Kidney (tissue), 14 donors: Measurements from ENCODE around the gene SEC22A. TPM values are rescaled to one million over a fixed set of nuclear protein-coding genes. Genes with fewer than 3 reads are reported as not detected.

Experiments used
- DNase-seq, 5 donors: peaks; one replicate each; pipeline ENCODE4 v3.0.0-alpha.2; 2013 to 2020
- FAIRE-seq: peaks from 2 replicates; lab custom pipeline; 2012; peaks lifted over from hg19 to GRCh38; lab: Jason Lieb, UNC
- H3K27ac ChIP-seq, 2 donors: one replicate each; pipeline ENCODE4 v1.7.0; 2013; ENCODE audit warnings: low read depth in 2 of 2, low read length in 2 of 2, inconsistent platforms in 1 of 2
- H3K27me3 ChIP-seq: one replicate; pipeline ENCODE4 v1.7.1; 2013; ENCODE audit warnings: low read length, inconsistent platforms; ENCODE audit not compliant: control insufficient read depth, insufficient read depth
- H3K36me3 ChIP-seq, 3 donors: one replicate each; pipeline versions ENCODE4 v1.7.0 to v1.7.1; 2013; ENCODE audit warnings: low read length in 3 of 3, control low read depth in 1 of 3, inconsistent platforms in 1 of 3; ENCODE audit not compliant: insufficient read depth in 3 of 3, control insufficient read depth in 2 of 3
- H3K4me1 ChIP-seq, 3 donors: one replicate each; pipeline versions ENCODE4 v1.7.0 to v1.7.1; 2013; ENCODE audit warnings: low read length in 3 of 3, inconsistent platforms in 1 of 3, low read depth in 1 of 3; ENCODE audit not compliant: control insufficient read depth in 2 of 3, insufficient read depth in 2 of 3
- H3K4me3 ChIP-seq, 3 donors: one replicate each; pipeline versions ENCODE4 v1.7.0 to v1.8.1; 2013; ENCODE audit warnings: low read length in 3 of 3, control low read depth in 1 of 3, inconsistent platforms in 1 of 3
- H3K9ac ChIP-seq, 3 donors: one replicate each; pipeline versions ENCODE4 v1.7.0 to v1.7.1; 2013; ENCODE audit warnings: low read length in 3 of 3, control low read depth in 1 of 3, inconsistent platforms in 1 of 3
- H3K9me3 ChIP-seq, 3 donors: one replicate each; pipeline versions ENCODE4 v1.7.0 to v1.7.1; 2013; ENCODE audit warnings: low read length in 3 of 3, control low read depth in 1 of 3, inconsistent platforms in 1 of 3; ENCODE audit not compliant: control insufficient read depth in 2 of 3, insufficient read depth in 1 of 3
- CTCF ChIP-seq: IDR thresholded peaks from 3 replicates; pipeline ENCODE4 v1.5.1; 2012; ENCODE audit warnings: mild to moderate bottlenecking, moderate library complexity, borderline replicate concordance; ENCODE audit not compliant: insufficient read depth; ENCODE audit errors: extremely low read depth
- intact Hi-C: fragments of 100-400 bp; cut with DNase I; formaldehyde crosslinking; loops from one replicate; pipeline ENCODE4 v1.11.1; 2022
- polyA plus RNA-seq: library from polyadenylated mRNA; stranded (reverse); fragments of 350-450 nt; fragmentation: Illumina TruSeq; extraction: RNeasy Lipid Tissue Mini Kit (QIAGEN cat#74804); gene quantifications from one replicate; pipeline ENCODE4 v1.2.3, GENCODE V29; 2014; ENCODE audit warnings: low read depth, low replicate concordance; ENCODE audit not compliant: insufficient read depth
- total RNA-seq: library from RNA; stranded (reverse); fragmentation: NEBNext Ultra II Directional; extraction: Animal tissue kit (Norgen Biotek cat#: 25700); gene quantifications from one replicate; pipeline ENCODE4 v1.2.1, GENCODE V29; 2021
- donor health status: control.
- donor health status: control.
- donor health status: control.
- donor health status: control.
- donor health status: control.
- donor health status: DM: yes; HTN: yes; CAD: no.
- donor health status: Normal renal cell carcinoma (clear cell type).

The SEC22A gene
- total and polyA plus RNA-seq, 2 donors from 2014 or later: 14.8 to 18.6 TPM

DNA sequence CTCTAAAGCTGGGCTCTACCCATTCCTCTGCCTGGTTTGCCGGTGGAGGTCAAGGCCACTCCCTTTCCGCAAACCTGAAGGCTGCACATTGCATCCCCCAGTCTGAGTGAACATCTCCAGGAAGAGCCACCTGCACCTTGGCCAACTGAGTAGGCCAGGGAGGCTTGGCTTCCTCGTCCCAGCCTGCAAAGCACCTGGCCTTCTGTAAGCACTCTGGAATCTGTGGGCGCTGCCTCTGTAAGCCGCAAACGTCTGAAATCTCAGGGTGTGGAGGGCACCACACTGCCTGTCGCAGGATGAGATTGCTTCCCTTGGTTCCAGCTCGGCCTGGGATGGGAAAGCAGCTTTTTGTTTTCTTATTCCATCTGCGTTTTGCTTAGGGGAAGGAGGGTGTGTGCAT is 81.3 kb downstream of the SEC22A start:
- H3K27me3 ChIP-seq: no peaks in the 10 kb centered on the region
- peaks cover 0 to 2% (median 0%) of the 10 kb centered on the region in 3 donors for H3K36me3 ChIP-seq
- no peaks in the 10 kb centered on the region for H3K4me1 ChIP-seq
- H3K4me3 ChIP-seq: no peak overlapping the region
- peak in 2 of 5 donors; percentile 0 to 15 for DNase-seq
- no peaks in the 10 kb centered on the region for H3K9me3 ChIP-seq
- no peak overlapping the region for H3K27ac ChIP-seq
- intact Hi-C loops: no loop called here
- no peak for TF ChIP-seq CTCF
- no peak overlapping the region for H3K9ac ChIP-seq
- FAIRE-seq: no peak

- Histone ChIP-seq H3K36me3 (peaks cover 0 to 2% (median 0%) of the 10 kb centered on the region in 3 donors), H3K27me3 (no peaks in the 10 kb centered on the region), H3K4me1 (no peaks in the 10 kb centered on the region), H3K4me3 (no peak overlapping the region), H3K27ac (no peak overlapping the region), H3K9ac (no peak overlapping the region), H3K9me3 (no peaks in the 10 kb centered on the region)
- DNase-seq (peak in 1 of 5 donors; percentile 4), FAIRE-seq (no peak)
- intact Hi-C loops: no loop called here
- TF ChIP-seq CTCF: no peak
Observed at GRCh38 chr3:123283657-123284398, 82.1 kb downstream of the SEC22A start.

- Histone ChIP-seq H3K9ac (no peak overlapping the region), H3K36me3 (peaks cover 0 to 2% (median under 1%) of the 10 kb centered on the region in 3 donors), H3K27me3 (no peaks in the 10 kb centered on the region), H3K4me3 (no peak overlapping the region), H3K27ac (no peak overlapping the region), H3K9me3 (no peaks in the 10 kb centered on the region), H3K4me1 (no peaks in the 10 kb centered on the region)
- intact Hi-C loops: no loop called here
- no peak for TF ChIP-seq CTCF
- no peak for FAIRE-seq
- DNase-seq: peak in 2 of 5 donors; percentile 7 to 23
Observed at GRCh38 chr3:123284399-123285010, 82.8 kb downstream of the SEC22A start.
